GM12864 (cell line): ENCODE data around the gene CLEC19A.

Experiments used
- DNase-seq: peaks from one replicate; pipeline ENCODE4 v3.0.0-alpha.2; 2011; ENCODE audit warnings: low read depth
- H3K4me3 ChIP-seq: 2 replicates; pipeline ENCODE4 v1.5.1; 2011; ENCODE audit warnings: mild to moderate bottlenecking, low read depth, low read length, control low read depth
- TF ChIP-seq, protein P1 (sequence below): IDR thresholded peaks from 2 replicates; pipeline ENCODE4 v1.5.1; 2011; ENCODE audit warnings: low read depth, mild to moderate bottlenecking, moderate library complexity, low read length, control low read depth, inconsistent platforms; ENCODE audit errors: missing control alignments

The CLEC19A gene

GRCh38 chr16:19284207-19284606 lies 1.3 kb upstream of the CLEC19A start:
- TF ChIP-seq, protein P1, sequence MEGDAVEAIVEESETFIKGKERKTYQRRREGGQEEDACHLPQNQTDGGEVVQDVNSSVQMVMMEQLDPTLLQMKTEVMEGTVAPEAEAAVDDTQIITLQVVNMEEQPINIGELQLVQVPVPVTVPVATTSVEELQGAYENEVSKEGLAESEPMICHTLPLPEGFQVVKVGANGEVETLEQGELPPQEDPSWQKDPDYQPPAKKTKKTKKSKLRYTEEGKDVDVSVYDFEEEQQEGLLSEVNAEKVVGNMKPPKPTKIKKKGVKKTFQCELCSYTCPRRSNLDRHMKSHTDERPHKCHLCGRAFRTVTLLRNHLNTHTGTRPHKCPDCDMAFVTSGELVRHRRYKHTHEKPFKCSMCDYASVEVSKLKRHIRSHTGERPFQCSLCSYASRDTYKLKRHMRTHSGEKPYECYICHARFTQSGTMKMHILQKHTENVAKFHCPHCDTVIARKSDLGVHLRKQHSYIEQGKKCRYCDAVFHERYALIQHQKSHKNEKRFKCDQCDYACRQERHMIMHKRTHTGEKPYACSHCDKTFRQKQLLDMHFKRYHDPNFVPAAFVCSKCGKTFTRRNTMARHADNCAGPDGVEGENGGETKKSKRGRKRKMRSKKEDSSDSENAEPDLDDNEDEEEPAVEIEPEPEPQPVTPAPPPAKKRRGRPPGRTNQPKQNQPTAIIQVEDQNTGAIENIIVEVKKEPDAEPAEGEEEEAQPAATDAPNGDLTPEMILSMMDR, result no peak
- DNase-seq, result no peak
- no peak overlapping the region for H3K4me3 ChIP-seq

GRCh38 chr16:19286827-19287226 lies 1.3 kb downstream of the CLEC19A start:
- no peak for DNase-seq
- TF ChIP-seq, protein P1, result no peak
- no peak overlapping the region for H3K4me3 ChIP-seq

- DNase-seq, result no peak
- TF ChIP-seq, protein P1, result no peak
- no peak overlapping the region for H3K4me3 ChIP-seq
These were observed 1.7 kb downstream of the CLEC19A start for GRCh38 chr16:19287241-19287640.

GRCh38 chr16:19288872-19289799 lies 3.6 kb downstream of the CLEC19A start:
- TF ChIP-seq, protein P1, result no peak
- H3K4me3 ChIP-seq, result no peak overlapping the region
- DNase-seq, result no peak

DNA sequence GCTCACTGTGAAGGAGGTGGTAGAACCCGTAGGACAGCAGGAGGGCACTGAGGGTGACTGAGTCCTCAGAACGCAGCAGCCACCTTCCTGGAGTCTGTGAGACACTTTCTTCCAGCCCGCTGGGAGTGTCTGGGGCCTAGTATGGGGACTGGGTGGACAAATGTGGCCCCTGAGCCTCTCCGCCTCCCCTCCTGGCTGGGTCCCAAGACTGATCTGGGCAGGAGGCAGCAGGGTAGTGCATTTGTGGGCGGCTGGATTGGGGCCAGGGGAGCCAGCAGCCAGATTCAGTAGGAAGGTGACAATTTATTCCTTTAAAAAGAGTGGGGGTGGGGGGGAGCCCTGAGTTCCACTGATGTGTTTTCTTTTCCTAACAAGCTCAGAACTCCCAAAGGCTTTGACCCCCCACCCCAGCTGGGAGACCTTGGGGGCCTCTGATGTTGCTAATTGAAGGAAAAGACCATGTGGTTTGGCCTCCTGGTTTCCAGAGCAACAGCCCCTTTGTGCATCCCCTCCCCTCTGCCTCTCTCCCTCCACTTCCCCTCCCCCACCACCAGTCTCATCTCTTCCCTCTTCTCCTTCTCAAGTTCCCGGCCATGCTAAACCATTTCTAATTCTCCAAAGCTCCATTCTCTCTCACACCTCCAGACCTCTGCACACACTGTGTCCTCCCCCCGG lies 4.4 kb downstream of the CLEC19A start:
- TF ChIP-seq, protein P1, result no peak
- no peak for DNase-seq
- H3K4me3 ChIP-seq, result no peak overlapping the region

GRCh38 chr16:19290860-19291259 lies 5.3 kb downstream of the CLEC19A start:
- no peak for DNase-seq
- TF ChIP-seq, protein P1, result no peak
- no peak overlapping the region for H3K4me3 ChIP-seq
